Measurements from ENCODE around the gene PCAT6.

The PCAT6 gene

GRCh38 chr1:202804126-202804525 lies 6.6 kb upstream of the PCAT6 start:
- Mint-ChIP-seq H3K27ac (peak overlapping the region; percentile 29), H3K4me1 (peaks cover 43% of the 10 kb centered on the region), H3K36me3 (ENCODE audit: low read depth) (peaks cover 33% of the 10 kb centered on the region), H3K9me3 (peaks cover 4% of the 10 kb centered on the region), H3K27me3 (ENCODE audit: low read depth, poor library complexity) (peaks cover 13% of the 10 kb centered on the region), H3K4me3 (peak overlapping the region; percentile 90)
- DNase-seq: no peak
- TF ChIP-seq CTCF (IDR thresholded peaks at IDR 0.05): no peak

- TF ChIP-seq CTCF (IDR thresholded peaks at IDR 0.05): no peak
- Mint-ChIP-seq H3K27ac (peak overlapping the region; percentile 99), H3K9me3 (no peaks in the 10 kb centered on the region), H3K4me1 (peaks cover 58% of the 10 kb centered on the region), H3K36me3 (ENCODE audit: low read depth) (peaks cover 21% of the 10 kb centered on the region), H3K27me3 (ENCODE audit: low read depth, poor library complexity) (peaks cover 26% of the 10 kb centered on the region), H3K4me3 (peak overlapping the region; percentile 90)
- no peak for DNase-seq
Measured at GRCh38 chr1:202805886-202806844, 4.6 kb upstream of the PCAT6 start.

- H3K4me1 Mint-ChIP-seq: peaks cover 64% of the 10 kb centered on the region
- H3K27ac Mint-ChIP-seq: peak overlapping the region; percentile 99
- peak; percentile 49 for DNase-seq
- TF ChIP-seq CTCF (IDR thresholded peaks at IDR 0.05): no peak
- peak overlapping the region; percentile 90 for H3K4me3 Mint-ChIP-seq
- no peaks in the 10 kb centered on the region for H3K9me3 Mint-ChIP-seq
- peaks cover 26% of the 10 kb centered on the region for H3K27me3 Mint-ChIP-seq (ENCODE audit: low read depth, poor library complexity)
- H3K36me3 Mint-ChIP-seq (ENCODE audit: low read depth): peaks cover 14% of the 10 kb centered on the region
Measured at GRCh38 chr1:202806845-202807450, 3.8 kb upstream of the PCAT6 start.

- DNase-seq: peak; percentile 42
- Mint-ChIP-seq H3K4me3 (peak overlapping the region; percentile 90), H3K36me3 (ENCODE audit: low read depth) (peaks cover 10% of the 10 kb centered on the region), H3K27me3 (ENCODE audit: low read depth, poor library complexity) (peaks cover 31% of the 10 kb centered on the region), H3K4me1 (peaks cover 69% of the 10 kb centered on the region), H3K9me3 (no peaks in the 10 kb centered on the region), H3K27ac (no peak overlapping the region)
- no peak for TF ChIP-seq CTCF (IDR thresholded peaks at IDR 0.05)
Measured at GRCh38 chr1:202807451-202807925, 3.3 kb upstream of the PCAT6 start.

GRCh38 chr1:202807926-202808757 lies 2.6 kb upstream of the PCAT6 start, which contains the start of gene KDM5B:
Gene KDM5B (minus strand): TSS chr1:202808421. CDS start chr1:202808305, 116 bp downstream.
- peak; percentile 72 for DNase-seq
- Mint-ChIP-seq H3K27me3 (ENCODE audit: low read depth, poor library complexity) (peaks cover 33% of the 10 kb centered on the region), H3K4me1 (peaks cover 67% of the 10 kb centered on the region), H3K4me3 (peak within 1 kb of the TSS; percentile 90), H3K36me3 (ENCODE audit: low read depth) (peaks cover 6% of the 10 kb centered on the region), H3K9me3 (no peaks in the 10 kb centered on the region), H3K27ac (peak within 1 kb of the TSS; percentile 34)
- no peak for TF ChIP-seq CTCF (IDR thresholded peaks at IDR 0.05)
